NCI-H1417 (cell line): ENCODE results near the gene RRP12.
"Not testable (repeated sequence)": the region's sequence is repeated elsewhere in the genome, so short reads cannot be mapped to it uniquely, and the experiment has no call there.

Source experiments
- DNase-seq, 3 experiments: peaks; one replicate each; lab custom pipeline; 2025; lab: John Stamatoyannopoulos, UW

RRP12 gene

DNA sequence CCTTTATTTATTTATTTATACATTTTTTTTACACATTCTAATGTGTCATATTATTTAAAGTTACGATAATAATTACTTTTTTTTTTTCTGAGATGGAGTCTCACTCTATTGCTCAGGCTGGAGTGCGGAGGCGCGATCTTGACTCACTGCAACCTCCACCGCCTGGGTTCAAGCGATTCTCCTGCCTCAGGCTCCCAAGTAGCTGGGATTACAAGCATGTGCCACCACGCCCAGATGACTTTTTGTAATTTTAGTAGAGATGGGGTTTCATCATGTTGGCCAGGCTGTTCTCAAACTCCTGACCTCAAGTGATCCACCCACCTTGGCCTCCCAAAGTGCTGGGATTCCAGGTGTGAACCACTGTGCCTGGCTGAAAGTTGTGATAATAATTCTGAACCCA is 5.3 kb upstream of the RRP12 start:
- not testable (repeated sequence) for DNase-seq

- DNase-seq, result no peak
Measured at GRCh38 chr10:97406064-97406463, 4.9 kb upstream of the RRP12 start.

DNA sequence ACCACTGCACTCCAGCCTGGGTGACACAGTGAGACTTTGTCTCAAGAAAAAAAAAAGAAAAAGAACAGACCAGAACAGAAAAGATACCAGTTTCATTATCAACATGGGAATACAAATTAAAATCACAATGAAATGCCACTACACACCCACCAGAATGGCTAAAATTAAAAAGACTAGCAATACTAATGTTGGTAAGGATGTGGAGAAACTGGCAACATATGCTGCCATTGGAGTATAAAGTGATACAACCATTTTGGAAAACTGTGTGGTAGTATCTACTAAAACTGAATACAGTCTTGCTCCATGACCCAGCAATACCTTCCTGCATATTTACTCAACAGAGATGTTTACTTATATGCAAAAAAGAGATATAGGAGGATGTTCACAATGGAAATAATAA is 2.9 kb upstream of the RRP12 start:
- no peak for DNase-seq

DNA sequence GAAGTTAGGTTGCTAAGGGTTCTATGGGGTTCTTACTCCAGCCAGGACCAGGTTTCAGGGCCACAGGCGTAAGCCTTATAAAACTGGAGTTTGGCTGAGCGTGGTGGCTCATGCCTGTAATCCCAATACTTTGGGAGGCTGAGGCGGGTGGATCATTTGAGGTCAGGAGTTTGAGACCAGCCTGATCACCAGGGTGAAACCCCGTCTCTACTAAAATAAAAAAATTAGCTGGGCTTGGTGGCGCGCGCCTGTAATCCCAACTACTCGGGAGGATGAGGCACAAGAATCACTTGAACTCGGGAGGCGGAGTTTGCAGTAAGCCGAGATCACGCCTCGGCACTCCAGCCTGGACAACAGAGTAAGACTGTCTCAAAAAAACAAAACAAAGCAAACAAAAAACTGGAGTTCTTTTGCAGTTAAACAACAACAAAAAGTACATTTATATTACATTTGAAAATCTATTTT is 347 bp upstream of the RRP12 start:
- DNase-seq, result no peak

- peak in 2 of 3 experiments; percentile 8 to 39 for DNase-seq
Measured at GRCh38 chr10:97399843-97400545, 1.1 kb downstream of the RRP12 start.

DNA sequence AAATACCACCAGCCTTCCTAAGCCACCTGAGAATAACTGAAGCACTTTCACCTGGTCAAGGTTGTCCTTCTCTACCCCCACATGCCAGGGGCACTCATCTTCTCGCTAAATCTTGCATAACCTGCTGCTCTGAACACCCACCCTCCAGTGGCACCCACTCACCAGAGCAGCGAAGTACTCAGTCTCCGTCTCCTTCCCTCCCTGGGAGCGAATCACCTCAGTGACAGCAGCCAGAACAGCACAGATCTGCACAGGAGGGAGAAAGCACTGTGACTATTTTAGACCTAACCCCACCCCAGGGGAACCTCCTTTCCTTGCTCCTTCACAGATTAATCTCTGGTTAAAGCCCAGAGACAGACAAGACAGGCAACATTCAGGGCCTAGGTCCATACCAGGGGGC is 5.1 kb downstream of the RRP12 start:
- no peak for DNase-seq

- DNase-seq, result no peak
Measured at GRCh38 chr10:97393034-97393573, 8.0 kb downstream of the RRP12 start.

GRCh38 chr10:97390091-97390490 is 11.0 kb downstream of the RRP12 start:
- DNase-seq, result no peak

- no peak for DNase-seq
Measured at GRCh38 chr10:97388152-97388551, 13.0 kb downstream of the RRP12 start.

- no peak for DNase-seq
Measured at GRCh38 chr10:97385565-97385964, 15.6 kb downstream of the RRP12 start.

DNA sequence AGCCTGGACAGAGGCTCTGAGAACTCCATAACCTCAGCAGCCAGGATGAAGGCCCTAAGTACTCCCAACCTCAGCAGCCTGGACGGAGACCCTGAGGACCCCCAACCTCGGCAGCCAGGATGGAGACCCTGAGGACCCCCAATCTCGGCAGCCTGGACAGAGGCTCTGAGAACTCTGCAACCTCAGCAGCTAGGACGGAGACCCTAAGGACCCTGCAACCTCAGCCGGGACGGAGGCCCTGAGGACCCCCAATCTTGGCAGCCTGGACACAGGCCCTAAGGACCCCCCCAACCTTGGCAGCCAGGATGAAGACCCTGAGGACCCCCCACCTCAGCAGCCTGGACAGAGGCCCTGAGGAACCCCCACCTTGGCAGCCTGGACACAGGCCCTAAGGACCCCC is 16.5 kb downstream of the RRP12 start:
- DNase-seq, result no peak

GRCh38 chr10:97384156-97384555 is 17.0 kb downstream of the RRP12 start:
- no peak for DNase-seq

GRCh38 chr10:97383159-97383558 is 18.0 kb downstream of the RRP12 start:
- DNase-seq, result no peak

- DNase-seq, result no peak
Measured at GRCh38 chr10:97381626-97382025, 19.5 kb downstream of the RRP12 start.

- no peak for DNase-seq
Measured at GRCh38 chr10:97380516-97380915, 20.6 kb downstream of the RRP12 start.

GRCh38 chr10:97378933-97379921 is 21.9 kb downstream of the RRP12 start:
- no peak for DNase-seq

GRCh38 chr10:97376413-97376812 is 24.7 kb downstream of the RRP12 start:
- no peak for DNase-seq

- no peak for DNase-seq
Measured at GRCh38 chr10:97373456-97373855, 27.7 kb downstream of the RRP12 start.

- no peak for DNase-seq
Measured at GRCh38 chr10:97372233-97372875, 28.8 kb downstream of the RRP12 start.

- DNase-seq, result no peak
Measured at GRCh38 chr10:97371696-97372095, 29.4 kb downstream of the RRP12 start.

- no peak for DNase-seq
Measured at GRCh38 chr10:97367126-97367649, 34.0 kb downstream of the RRP12 start.

DNA sequence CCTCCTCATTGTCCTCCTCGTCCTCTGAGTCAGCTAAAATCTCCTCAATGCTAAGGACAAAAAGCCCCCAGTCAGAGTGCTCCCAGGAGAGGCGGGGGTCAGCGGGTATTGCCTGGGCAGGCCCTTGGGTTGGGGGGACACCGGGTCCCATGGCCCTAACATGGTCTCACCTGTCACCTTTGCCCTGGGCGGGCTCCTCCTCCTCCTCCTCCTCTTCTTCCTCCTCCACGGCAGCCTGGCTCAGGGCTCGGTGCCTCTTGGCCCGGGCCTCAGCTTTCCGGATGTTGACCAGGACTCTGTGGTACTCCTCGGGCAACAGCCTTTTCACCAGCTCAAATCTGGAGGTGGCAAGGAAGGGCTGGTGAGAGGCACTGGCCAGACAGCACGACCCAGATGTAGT is 34.6 kb downstream of the RRP12 start:
- DNase-seq, result no peak
